Activated T-cell treated with anti-CD3 and anti-CD28 coated beads for 1 hour (primary cell): ENCODE measurements around the gene TM7SF3.

Experiments used
- DNase-seq: peaks from one replicate; pipeline ENCODE4 v3.0.0-alpha.2; 2020; ENCODE audit warnings: low read depth

TM7SF3 gene

DNA sequence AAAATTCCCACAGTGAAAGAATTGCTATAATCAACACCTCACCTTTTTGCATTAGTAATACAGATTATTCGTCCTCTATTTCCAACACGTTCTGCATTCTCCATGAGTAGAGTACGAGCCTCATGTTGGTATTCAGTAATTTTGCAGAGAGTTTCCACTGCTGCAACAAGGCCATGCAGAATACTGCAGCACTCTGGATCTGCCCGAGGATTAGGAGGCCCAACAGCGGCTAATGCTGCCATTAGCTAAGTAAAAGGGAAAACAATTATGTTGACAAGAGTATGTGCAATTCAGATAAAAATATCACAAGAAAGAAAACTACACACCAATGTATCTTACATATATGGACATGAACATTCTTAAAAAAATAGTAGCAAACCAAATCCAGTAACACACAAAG lies 85.5 kb downstream of the TM7SF3 start:
- no peak for DNase-seq
